ENCODE measurements around the gene PRKCE.
A peak's percentile ranks its signal among the peaks of the same experiment; 100 is the strongest.
"Not testable (repeated sequence)": the region's sequence is repeated elsewhere in the genome, so short reads cannot be mapped to it uniquely, and the experiment has no call there.

Gene PRKCE

DNA sequence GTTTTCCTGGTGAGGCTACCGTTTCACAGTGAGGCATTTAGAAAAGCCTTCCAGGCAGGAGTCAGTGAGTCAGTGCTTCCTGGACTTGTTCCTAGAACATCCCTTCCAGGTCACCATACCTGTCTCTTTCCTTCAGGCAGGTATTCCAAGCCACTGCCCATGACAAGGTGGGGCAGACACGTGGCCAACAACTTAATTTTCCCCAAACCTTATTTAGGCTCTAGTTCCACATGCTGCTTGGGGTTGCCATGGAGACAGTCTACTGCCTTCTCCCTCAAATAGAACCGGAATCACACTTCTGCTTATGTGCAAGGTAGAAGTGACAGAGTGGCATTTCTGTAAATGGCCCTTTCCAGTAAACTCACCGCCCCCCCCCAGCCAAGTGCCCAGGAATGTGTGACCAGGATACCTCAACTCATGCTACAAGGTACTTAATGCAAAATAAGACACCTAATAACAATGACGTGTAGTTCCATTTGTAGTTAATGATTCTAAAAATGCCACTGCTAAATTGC, 258.3 kb downstream of the PRKCE start:
- no peak for DNase-seq (ENCODE audit: low spot score)

DNA sequence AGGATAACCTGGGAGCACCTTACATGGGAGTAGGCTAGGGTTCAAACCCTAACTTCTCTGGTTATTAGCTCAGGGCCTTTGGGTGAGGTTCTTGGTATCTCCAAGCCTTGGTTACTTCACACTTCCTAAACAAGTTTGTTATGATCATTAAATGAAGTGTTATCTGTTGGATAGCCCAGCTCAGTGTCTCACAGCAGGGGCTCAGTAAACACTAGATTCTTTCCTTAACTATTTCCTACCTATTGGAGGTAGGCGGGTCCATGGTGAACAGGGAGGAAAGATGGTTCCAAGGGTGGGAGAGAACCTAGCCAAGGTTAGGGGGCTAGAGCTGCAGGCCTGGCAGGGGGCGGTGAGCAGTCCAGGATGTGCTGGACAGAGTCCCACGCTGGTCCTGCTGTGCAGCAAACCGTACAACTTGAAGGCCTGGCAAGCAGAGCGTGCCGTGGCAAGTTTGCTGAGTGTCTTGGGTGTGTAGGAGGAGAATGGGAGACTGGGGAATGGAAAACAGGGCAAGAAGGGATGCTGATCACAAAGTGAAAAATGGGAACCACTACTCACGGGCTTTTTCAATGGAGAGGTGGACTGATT, 259.1 kb downstream of the PRKCE start:
- DNase-seq (ENCODE audit: low spot score): no peak

DNA sequence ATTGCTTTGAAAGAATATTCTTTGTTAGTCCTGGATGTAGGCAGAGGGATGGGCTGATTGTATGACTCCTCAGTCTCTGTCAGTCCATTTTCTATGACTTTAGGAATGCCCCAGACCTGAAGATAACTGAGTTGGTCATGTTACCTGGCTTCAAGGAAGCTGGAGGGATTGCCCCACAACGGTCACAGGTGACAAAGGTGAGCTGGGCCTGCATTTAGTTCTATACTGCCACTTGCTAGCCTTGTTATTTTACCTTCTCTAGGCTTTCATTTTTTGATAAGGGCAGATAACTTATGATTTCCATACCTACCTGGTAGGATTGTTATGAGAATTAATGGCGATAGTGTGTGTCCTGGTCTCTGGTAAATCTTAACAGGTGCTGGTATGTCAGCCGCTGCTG, 260.1 kb downstream of the PRKCE start:
- no peak for DNase-seq (ENCODE audit: low spot score)

DNA sequence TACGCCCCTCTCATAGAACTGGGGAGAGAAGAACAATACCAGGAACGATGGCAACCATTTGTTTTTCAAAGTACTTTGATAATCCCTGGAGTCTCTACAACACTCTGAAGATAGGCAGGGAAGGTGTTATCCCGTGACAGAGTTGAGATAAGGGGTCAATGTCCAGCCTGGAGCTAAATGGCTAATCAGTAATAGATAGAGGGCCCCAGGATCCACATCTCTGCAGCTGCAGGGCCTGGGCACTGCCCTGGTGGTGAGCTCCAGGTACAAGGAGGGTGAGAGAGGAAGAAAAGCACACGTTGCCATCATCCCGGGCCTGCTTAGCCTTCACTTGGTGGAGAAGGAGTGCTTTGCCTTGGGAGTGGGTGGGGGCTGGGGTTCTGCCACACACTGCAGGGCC, 260.6 kb downstream of the PRKCE start:
- DNase-seq (ENCODE audit: low spot score): no peak

DNA sequence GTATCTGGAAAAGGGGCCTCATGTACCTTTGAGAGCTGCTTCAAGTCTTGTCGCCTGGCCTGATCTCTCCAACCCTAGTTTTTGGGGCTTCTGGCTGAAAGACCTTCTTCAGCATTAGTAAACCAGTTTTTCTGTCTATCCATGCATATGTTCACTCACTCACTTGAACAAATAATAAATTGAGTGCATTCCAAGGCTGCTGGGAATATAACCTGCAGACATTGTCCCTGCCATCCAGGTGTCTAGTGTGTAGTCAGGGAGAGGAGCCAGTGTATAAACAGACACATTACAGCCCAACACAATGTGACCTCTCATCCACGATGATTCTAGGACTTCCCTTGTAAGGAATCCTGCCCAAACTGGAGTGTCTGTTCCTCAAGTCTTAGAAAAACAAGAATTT, 262.1 kb downstream of the PRKCE start:
- no peak for DNase-seq (ENCODE audit: low spot score)

DNA sequence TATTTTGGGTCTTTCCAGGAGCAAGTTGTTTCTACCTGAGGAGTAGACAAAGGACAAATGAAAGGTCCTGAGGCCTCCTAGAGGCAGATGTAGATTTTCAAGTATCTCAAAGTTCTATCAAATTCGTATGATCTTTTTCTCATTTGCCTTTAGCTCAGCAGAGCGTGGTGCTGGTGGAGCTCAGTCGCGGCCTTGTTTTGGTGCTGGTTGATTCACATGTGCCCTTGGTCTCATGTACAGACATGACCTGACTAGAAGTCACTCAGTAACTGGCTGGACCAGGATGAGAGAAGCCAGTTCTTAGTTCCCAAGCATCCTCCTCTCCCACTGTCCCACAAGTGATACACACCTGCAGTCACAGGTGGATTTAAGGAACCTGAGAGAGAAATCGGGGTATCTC, 264.0 kb downstream of the PRKCE start:
- DNase-seq (ENCODE audit: low spot score): no peak

DNA sequence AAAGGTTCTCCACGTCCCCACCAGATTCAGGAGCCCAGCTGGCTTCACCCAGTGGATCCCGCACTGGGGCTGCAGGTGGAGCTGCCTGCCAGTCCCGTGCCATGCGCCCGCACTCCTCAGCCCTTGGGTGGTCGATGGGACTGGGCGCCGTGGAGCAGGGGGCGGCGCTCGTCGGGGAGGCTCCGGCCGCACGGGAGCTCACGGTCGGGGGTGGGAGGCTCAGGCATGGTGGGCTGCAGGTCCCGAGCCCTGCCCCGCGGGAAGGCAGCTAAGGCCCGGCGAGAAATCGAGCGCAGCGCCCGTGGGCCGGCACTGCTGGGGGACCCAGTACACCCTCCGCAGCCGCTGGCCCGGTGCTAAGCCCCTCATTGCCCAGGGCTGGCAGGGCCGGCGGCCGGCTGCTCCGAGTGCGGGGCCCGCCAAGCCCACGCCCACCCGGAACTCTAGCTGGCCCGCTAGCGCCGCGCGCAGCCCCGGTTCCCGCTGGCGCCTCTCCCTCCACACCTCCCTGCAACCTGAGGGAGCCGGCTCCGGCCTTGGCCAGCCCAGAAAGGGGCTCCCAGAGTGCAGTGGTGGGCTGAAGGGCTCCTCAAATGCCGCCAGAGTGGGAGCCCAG, 266.2 kb downstream of the PRKCE start:
- DNase-seq (ENCODE audit: low spot score): not testable (repeated sequence)

DNA sequence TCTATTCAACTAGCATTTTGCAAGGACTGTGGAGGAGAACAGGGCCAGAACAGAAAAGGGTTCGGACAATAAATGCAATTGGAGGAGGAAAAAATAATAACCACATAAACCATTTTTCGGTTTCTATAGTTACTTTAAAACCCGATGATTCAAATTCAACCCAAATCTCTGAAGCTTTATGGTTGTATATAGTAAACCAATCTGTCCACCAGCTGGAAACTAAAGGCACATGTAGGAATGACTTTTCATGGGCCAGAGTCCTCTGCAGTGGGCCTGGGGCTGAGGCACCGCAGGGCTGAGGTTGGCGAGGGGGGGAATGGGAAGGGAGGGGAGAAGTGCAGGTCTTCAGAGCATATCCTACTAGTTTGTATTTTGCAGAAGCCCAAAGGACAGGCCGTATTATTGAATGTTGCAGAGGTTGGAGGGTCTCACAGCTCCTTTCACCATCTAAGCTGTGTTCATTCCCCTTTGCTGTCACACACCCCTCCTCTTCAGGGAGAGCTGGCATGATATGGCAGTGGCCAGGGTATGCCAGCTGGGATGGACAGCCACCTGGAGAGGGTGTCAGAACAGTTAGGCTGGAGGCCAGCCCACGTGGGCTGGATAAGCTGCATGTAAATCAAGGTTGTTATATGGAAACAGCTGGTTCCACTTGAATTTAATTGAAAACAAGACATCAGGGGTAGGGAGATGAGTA, 267.1 kb downstream of the PRKCE start:
- DNase-seq (ENCODE audit: low spot score): no peak

DNA sequence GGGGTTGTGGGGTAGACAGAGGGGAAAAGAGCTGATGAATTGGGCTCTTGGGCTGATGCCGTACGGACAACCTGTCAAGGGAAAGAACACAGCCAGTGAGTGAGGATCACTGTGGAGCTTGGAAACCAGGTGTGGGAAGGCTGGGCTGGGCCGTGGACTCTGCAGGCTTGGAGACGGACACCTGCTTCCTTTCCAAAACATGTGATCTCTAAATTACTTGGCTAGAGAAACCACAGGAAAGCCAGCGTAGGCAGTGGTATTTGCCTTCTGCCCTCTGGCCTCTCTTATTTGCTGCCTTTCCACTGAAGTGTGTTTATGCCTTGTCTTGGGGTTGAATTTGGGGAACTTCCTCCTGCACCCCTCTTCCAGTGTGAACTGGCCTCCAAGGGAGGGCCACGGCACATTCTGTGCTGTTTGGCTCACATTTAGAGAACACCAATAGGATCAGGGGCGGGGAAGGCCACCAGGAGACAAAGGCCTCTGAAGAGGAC, 267.7 kb downstream of the PRKCE start:
- no peak for DNase-seq (ENCODE audit: low spot score)

DNA sequence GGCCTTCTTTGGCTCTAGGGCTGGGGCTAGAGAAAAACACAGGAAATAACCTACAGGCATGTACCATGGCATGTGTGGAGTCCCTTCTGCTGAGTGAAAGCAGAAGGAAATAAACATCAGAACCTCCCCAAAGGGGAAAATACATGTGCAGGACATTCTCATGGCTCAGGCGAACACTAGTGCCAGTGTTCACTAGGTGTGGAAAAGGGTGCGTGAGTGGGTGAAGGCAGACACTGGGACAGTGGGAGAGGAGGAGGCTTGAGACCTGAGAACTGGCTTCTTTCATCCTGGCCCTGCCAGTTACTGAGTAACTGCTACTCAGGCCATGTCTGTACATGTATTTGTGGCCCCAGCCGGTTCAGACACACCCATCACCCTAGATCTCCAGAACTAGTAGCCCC, 268.2 kb downstream of the PRKCE start:
- DNase-seq (ENCODE audit: low spot score): no peak

DNA sequence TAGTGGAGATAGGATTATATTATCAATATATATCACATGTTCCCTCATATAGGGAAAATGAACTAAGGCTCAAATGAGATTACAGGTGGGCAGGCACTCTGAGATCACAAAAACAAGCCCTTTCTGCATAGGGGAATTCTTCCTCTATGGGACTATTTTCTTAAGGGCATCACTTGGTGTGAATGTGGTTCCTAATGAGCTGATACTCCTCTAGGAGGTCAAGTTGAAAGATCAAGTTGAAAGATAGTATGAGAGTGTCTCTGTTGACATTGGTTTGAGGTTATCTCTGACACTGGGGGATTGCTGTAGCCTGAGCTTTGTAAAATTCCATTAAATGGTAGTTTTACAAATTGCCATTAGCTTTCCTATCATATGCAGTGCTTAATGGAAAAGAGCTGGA, 270.4 kb downstream of the PRKCE start:
- no peak for DNase-seq (ENCODE audit: low spot score)

DNA sequence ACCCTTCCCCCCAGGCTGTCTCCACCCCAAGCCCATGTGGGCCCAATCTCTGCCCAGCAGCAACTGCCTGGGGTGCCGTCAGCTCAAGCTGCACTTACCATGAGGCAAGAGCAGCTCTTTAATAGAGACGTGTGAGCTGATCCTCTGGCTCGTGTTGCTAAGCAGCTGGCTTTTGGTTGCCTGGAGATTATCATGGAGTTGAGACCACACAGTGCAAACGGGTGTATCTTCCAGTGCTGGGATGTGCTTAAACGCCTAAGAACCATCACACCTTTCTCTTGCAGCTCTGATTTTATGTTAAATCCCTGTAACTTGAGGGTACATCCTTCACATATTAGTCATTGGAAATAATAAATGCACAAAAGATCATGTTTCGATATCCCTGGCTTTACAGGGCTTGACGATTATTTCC, 271.1 kb downstream of the PRKCE start:
- DNase-seq (ENCODE audit: low spot score): no peak

DNA sequence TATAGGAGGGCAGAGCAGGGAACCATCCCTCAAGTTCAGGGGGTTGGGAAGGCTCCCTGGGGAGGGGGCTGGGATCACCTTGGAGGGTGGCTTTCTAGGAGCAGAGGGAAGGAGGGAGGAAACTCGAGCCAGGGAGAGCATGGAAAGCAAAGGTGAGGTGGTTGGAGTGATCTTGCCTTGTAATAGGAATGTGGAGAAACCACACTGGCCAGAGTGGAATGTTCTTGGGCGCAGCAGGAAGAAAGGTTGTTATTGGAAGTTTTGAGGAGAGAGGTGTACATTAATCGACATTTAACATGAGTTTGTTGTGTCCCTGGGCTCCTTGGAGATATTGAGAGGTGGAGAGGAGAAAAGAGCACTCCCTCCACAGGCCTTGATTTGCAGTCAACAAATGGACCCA, 272.2 kb downstream of the PRKCE start:
- no peak for DNase-seq (ENCODE audit: low spot score)

DNA sequence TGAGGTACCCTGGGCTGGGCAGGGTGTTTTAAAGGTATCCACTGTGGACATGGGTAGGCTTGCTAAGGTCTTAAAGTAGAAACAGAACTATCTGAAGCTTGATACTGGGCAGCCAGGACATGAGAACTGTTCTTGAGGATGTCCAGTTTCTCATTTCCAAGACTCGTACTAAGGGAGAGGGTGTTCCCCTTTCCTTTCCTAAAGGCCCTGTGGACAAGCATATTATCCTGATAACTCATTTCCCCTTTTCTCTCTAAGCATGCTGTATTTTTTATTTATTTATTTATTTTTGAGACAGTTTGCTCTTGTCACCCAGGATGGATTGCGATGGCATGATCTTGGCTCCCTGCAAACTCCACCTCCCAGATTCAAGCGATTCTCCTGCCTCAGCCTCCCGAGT, 273.6 kb downstream of the PRKCE start:
- no peak for DNase-seq (ENCODE audit: low spot score)

DNA sequence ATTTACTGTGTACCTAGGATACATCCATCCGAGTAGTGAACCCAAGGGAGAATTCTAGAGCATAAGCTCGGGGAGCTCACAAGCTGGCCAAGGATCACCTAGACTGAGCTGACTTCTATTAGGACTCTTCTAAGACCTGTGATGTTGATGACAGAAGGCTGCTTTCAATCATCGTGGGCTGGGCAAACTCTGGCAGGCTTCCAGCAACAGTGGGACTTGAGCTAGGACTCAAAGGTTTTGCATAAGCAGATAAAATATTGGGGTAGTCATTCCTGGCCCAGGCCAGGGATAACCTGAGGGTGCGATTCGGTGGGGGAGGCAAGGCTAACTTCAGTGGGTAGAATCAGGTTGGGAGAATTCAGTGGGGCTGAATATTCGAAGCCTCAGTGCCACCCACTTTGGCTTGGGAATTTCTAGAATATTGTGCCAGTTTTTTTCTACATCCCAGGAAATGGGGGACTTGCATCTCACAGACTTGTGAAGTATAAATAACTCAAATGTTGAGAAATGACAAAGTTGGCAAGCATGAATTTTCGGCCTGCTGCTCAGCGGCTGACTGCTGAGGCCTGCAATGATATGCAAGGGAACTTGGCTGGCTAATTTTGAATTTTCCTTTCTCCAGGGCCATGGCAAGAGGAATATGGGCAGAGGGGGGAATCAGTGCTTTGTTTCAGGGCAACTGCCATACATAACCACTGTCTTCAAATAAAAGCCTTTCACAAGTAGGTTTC, 274.3 kb downstream of the PRKCE start:
- no peak for DNase-seq (ENCODE audit: low spot score)

DNA sequence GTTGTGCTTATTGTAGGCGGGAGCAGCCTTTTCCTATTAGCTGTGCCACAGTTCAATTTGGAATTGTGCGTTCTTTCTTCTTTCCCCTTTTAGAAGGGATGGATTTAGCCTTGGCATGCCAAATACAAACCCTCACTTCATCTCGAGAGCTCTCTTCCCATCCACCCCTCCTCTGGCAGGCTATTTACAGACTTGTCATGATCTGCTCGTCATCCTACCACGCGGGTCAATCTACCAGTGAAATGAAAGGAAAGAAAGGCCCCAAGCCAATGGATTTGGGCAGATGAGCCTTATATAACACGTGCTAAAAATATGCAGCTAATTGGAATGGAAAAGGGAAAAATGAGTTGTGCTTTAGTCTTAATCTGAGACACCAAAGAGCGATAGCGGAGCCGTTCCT, 277.5 kb downstream of the PRKCE start:
- peak; percentile 33 for DNase-seq (ENCODE audit: low spot score)

DNA sequence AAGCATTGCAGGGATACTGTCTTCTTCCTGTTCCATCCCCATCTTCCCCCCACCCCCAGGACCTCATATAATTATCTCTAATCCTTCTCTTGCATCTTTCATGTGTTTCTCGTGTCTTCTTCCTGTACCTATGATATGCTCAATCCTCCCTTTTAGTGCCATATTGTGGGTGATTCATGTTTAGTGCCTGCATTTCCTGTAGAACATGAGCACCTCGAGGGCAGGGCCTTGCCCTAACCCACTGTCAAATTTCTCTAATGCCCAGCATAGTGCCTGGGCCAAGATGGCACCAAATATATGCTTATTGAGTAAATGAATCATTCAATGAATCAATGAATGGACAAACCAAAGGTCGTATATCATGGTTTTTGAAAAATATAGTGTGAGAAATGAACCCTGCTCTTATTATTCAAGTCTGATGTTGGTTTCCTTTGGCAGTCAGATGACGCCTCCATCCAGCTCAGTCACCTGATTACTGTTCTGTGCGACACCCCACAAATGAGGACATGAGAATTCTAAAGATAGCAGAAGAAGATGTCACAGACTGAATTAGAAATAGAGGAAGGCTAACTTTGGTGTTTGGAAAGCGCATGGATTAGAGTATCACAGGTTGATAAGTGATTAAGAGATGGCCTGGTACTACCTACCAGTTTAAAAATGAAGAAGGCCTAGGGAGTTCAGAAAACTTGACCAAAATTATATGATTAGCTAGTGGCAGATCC, 278.4 kb downstream of the PRKCE start:
- no peak for DNase-seq (ENCODE audit: low spot score)

DNA sequence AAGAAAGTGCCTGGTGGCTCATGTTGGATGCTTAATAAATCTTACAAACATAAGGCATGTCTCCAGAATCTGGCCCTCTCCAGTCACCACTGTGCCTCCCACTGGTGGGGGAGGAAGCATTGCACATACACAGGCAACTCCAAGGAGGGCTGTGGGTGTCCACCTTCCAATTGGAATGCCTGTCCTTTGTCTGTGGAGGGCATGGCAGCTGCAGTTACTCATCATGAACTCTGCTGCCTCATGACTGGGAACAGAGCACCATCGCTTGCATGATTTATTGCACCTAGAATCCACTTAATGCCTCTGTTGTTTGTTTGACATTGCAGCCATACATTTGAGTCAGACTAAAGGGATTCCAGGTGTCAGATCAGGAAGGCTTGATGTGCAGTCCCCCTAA, 278.9 kb downstream of the PRKCE start:
- DNase-seq (ENCODE audit: low spot score): peak; percentile 43

DNA sequence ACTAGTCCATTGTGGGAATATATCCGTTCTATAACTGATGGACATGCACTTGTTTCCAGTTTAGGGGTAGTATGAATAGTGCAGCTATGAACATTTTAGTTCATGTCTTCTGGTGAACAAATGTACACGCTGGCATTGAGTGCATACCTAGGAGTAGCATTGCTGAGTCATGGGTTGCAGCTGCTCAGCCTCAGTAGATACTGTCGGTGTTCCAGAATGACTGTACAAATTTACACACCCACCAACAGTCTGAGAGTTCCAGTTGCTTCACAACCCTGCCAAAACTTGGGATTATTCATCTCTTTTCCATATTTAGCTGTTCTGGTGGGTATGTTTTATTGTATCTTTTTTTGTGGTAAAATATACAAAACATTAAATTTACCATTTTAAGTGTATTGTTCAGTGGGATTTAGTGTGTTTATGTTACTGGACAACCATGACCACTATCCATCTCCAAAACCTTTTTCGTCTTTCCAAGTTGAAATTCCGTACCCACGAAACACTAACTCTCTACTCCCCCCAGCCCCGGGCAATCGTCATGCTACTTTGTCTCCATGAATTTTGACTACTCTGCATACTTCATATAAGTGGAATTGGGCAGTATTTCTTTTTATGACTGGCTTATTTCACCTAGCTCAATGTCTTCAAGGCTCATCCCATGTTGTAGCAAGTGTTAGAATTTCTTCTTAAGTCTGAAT, 281.0 kb downstream of the PRKCE start:
- DNase-seq (ENCODE audit: low spot score): peak; percentile 52

DNA sequence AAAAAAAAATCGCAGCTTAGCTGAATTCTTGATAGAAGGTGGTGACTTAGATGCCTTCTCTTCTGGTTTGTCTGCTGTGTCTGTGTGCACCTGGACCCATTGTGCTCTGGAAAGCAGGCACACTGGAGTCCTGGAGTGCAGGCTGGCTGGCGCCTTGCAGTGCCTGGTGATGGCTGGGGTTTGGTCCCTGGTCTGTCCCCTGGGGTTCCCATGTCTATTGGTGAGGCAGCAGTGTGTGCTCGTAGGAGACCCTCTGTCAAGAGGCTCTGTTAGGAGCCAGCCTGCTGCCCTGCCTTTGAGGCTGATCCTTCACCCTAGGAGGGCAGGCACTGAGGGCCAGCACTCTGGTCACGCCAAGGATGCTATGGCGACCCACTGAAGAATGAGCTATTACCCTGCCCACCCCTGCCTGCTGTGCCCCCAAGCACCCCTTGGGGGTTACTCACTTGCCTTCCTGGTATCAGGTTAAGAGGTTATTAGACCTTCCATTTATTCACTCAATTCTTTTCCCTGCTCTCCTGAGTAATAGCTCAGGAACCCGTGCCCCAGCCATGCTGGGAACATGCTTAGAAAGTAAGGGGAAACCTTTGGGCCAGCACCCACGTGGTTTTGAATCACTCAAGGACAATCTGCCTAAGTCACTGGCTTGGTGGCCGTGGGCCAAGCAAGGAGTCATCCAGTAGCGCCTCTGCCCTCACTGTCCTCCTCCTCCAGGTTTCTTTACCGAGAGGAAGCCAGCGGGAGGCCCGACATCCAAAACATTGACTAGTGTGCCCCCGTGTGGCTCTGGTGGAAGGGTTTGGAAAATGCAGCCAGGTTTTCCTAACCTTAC, 284.5 kb downstream of the PRKCE start:
- peak; percentile 95 for DNase-seq (ENCODE audit: low spot score)

DNA sequence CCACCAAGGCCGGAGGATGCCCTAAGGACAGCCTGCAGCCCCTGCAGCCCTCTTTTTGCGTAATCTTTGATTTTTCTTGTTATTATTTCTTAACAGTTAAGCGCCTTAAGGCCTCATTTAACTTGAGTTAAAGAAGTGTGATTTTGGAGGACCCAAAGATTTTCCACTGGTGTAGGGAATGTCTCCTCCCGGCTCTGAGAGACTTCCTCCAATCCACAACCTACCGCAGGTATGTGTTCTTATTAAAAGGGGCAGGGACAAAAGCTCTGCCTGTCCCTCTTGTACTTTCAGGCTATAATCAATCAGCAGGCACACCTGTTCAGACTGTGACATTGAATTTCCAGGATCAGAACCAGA, 285.1 kb downstream of the PRKCE start:
- no peak for DNase-seq (ENCODE audit: low spot score)

All from AG08395 (cell line).